ENCODE data around the gene ACACA. TPM values are rescaled to one million over a fixed set of nuclear protein-coding genes. Genes with fewer than 3 reads are reported as not detected.

Gene ACACA
- total RNA-seq, 3 donors from 2014 or later (not counting 1 experiment from before 2014, with no cell fraction given): 22.9 to 23.9 (median 23.6) TPM

DNA sequence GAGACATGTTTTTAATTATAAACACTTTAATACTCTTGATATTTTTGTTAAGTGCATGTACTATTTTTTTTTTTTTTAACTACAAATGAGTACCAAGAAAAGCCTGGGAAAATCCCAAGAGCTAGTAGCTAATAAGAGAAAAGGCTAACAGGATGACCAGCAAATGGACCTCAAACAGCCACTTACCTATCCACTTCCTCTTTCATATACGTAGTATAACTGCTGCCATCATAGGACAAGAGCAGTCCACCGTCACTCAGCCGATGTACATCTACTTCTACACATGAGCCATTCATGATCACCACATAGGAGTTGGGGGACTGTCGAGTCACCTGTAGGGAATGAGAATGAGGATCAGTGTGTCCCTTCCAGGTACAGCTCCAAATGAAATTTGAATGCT, 158.8 kb downstream of the ACACA start:
- no peak overlapping the region for H3K4me3 ChIP-seq (ENCODE audit: low read length)
- no peaks in the 10 kb centered on the region for H3K9me3 ChIP-seq (ENCODE audit: control insufficient read depth, insufficient read depth, low read length)
- H3K27ac ChIP-seq (ENCODE audit: low read length): no peak overlapping the region
- peaks cover 40% of the 10 kb centered on the region for H3K36me3 ChIP-seq (ENCODE audit: control insufficient read depth, insufficient read depth, low read length)
- WGBS (ENCODE audit: insufficient coverage): 89% methylated on average over 2 of the region's 4 CpGs
- DNase-seq (no peak), ATAC-seq (no peak)
- Mint-ChIP-seq H3K4me3 (no peak overlapping the region), H3K36me3 (peaks cover 14% of the 10 kb centered on the region), H3K27ac (no peak overlapping the region), H3K9me3 (no peaks in the 10 kb centered on the region), H3K27me3 (ENCODE audit: low read depth in 2 of 2) (no peaks in the 10 kb centered on the region), H3K4me1 (no peaks in the 10 kb centered on the region)
- TF ChIP-seq, protein P1, sequence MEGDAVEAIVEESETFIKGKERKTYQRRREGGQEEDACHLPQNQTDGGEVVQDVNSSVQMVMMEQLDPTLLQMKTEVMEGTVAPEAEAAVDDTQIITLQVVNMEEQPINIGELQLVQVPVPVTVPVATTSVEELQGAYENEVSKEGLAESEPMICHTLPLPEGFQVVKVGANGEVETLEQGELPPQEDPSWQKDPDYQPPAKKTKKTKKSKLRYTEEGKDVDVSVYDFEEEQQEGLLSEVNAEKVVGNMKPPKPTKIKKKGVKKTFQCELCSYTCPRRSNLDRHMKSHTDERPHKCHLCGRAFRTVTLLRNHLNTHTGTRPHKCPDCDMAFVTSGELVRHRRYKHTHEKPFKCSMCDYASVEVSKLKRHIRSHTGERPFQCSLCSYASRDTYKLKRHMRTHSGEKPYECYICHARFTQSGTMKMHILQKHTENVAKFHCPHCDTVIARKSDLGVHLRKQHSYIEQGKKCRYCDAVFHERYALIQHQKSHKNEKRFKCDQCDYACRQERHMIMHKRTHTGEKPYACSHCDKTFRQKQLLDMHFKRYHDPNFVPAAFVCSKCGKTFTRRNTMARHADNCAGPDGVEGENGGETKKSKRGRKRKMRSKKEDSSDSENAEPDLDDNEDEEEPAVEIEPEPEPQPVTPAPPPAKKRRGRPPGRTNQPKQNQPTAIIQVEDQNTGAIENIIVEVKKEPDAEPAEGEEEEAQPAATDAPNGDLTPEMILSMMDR (IDR thresholded peaks at IDR 0.05): no peak
- no peaks in the 10 kb centered on the region for H3K4me1 ChIP-seq (ENCODE audit: control insufficient read depth, insufficient read depth, low read length)
- intact Hi-C loops (cut with micrococcal nuclease): no loop called here
- H3K27me3 ChIP-seq (ENCODE audit: control insufficient read depth, insufficient read depth, low read length): no peaks in the 10 kb centered on the region

DNA sequence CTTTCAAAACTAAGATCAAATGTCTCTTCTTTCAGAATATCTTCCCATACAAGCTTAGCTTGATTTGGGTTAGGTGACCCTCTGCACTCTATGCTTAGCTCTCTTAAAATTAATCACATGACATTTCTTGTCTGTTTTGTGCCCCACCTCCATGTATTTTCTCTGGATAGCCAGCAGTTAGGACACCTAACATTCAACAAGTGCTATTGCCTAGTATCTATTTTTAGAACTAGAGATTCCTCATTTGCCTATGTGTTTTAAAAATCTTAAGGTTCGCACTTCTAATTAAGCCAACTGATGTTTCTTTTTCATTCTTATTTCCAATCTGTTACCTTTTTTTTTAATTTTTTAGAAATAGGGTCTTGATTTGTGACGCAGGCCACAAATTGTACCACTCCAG, 160.6 kb downstream of the ACACA start:
- Mint-ChIP-seq H3K9me3 (no peaks in the 10 kb centered on the region), H3K27me3 (ENCODE audit: low read depth in 2 of 2) (no peaks in the 10 kb centered on the region), H3K4me1 (no peaks in the 10 kb centered on the region), H3K4me3 (no peak overlapping the region), H3K27ac (no peak overlapping the region), H3K36me3 (peaks cover 14% of the 10 kb centered on the region)
- Histone ChIP-seq H3K4me3 (ENCODE audit: low read length) (no peak overlapping the region), H3K36me3 (ENCODE audit: control insufficient read depth, insufficient read depth, low read length) (peaks cover 42% of the 10 kb centered on the region), H3K4me1 (ENCODE audit: control insufficient read depth, insufficient read depth, low read length) (no peaks in the 10 kb centered on the region), H3K9me3 (ENCODE audit: control insufficient read depth, insufficient read depth, low read length) (no peaks in the 10 kb centered on the region), H3K27me3 (ENCODE audit: control insufficient read depth, insufficient read depth, low read length) (no peaks in the 10 kb centered on the region), H3K27ac (ENCODE audit: low read length) (no peak overlapping the region)
- WGBS (ENCODE audit: insufficient coverage): 100% methylated on average over 1 of the region's 2 CpGs
- no peak for DNase-seq
- intact Hi-C loops (cut with micrococcal nuclease): no loop called here
- no peak for ATAC-seq
- TF ChIP-seq, protein P1 (IDR thresholded peaks at IDR 0.05): no peak

GRCh38 chr17:37240381-37240780, 166.3 kb downstream of the ACACA start:
- intact Hi-C loops (cut with micrococcal nuclease): no loop called here
- peaks cover 31% of the 10 kb centered on the region for H3K36me3 ChIP-seq (ENCODE audit: control insufficient read depth, insufficient read depth, low read length)
- no peaks in the 10 kb centered on the region for H3K27me3 ChIP-seq (ENCODE audit: control insufficient read depth, insufficient read depth, low read length)
- H3K36me3 Mint-ChIP-seq: peaks cover 5% of the 10 kb centered on the region
- H3K4me3 Mint-ChIP-seq: no peak overlapping the region
- no peak overlapping the region for H3K4me3 ChIP-seq (ENCODE audit: low read length)
- H3K27me3 Mint-ChIP-seq (ENCODE audit: low read depth in 2 of 2): no peaks in the 10 kb centered on the region
- H3K27ac ChIP-seq (ENCODE audit: low read length): no peak overlapping the region
- H3K27ac Mint-ChIP-seq: no peak overlapping the region
- WGBS (ENCODE audit: insufficient coverage): 98% methylated on average over 5 of the region's 5 CpGs
- DNase-seq (no peak), ATAC-seq (no peak)
- no peaks in the 10 kb centered on the region for H3K9me3 Mint-ChIP-seq
- H3K4me1 ChIP-seq (ENCODE audit: control insufficient read depth, insufficient read depth, low read length): no peaks in the 10 kb centered on the region
- no peaks in the 10 kb centered on the region for H3K4me1 Mint-ChIP-seq
- TF ChIP-seq, protein P1 (IDR thresholded peaks at IDR 0.05): no peak
- H3K9me3 ChIP-seq (ENCODE audit: control insufficient read depth, insufficient read depth, low read length): no peaks in the 10 kb centered on the region

GRCh38 chr17:37239690-37240334, 166.8 kb downstream of the ACACA start:
- H3K9me3 Mint-ChIP-seq: no peaks in the 10 kb centered on the region
- H3K4me3 ChIP-seq (ENCODE audit: low read length): no peak overlapping the region
- H3K27me3 Mint-ChIP-seq (ENCODE audit: low read depth in 2 of 2): no peaks in the 10 kb centered on the region

More at GRCh38 chr17:37239690-37240334, 166.8 kb downstream of the ACACA start:
- TF ChIP-seq, protein P1 (IDR thresholded peaks at IDR 0.05): peak; percentile 61
- 79% methylated on average over 2 of the region's 3 CpGs for WGBS (ENCODE audit: insufficient coverage)
- Histone ChIP-seq H3K27me3 (ENCODE audit: control insufficient read depth, insufficient read depth, low read length) (no peaks in the 10 kb centered on the region), H3K27ac (ENCODE audit: low read length) (no peak overlapping the region), H3K4me1 (ENCODE audit: control insufficient read depth, insufficient read depth, low read length) (no peaks in the 10 kb centered on the region), H3K9me3 (ENCODE audit: control insufficient read depth, insufficient read depth, low read length) (no peaks in the 10 kb centered on the region), H3K36me3 (ENCODE audit: control insufficient read depth, insufficient read depth, low read length) (peaks cover 31% of the 10 kb centered on the region)
- no peak overlapping the region for H3K27ac Mint-ChIP-seq
- ATAC-seq (no peak), DNase-seq (peak in 1 of 2 donors; percentile 54)
- H3K36me3 Mint-ChIP-seq: peaks cover 5% of the 10 kb centered on the region
- intact Hi-C loops (cut with micrococcal nuclease): loop anchor here (2.0 to 10.0 kb wide), 3 partner anchors 195 to 638 kb away; partner anchors contain the start of gene MRM1
- H3K4me3 Mint-ChIP-seq: no peak overlapping the region
- H3K4me1 Mint-ChIP-seq: no peaks in the 10 kb centered on the region
